Ishikawa (cell line): ENCODE measurements around the gene PLXDC2.

Experiments
- CEBPB ChIP-seq: IDR thresholded peaks from 2 replicates; pipeline ENCODE4 v1.6.1; 2012
- FOXM1 ChIP-seq: IDR thresholded peaks from 2 replicates; pipeline ENCODE4 v1.6.1; 2012; ENCODE audit warnings: low read depth, borderline replicate concordance
- MAX ChIP-seq: IDR thresholded peaks from 2 replicates; pipeline ENCODE4 v1.6.1; 2012
- RAD21 ChIP-seq: IDR thresholded peaks from 2 replicates; pipeline ENCODE4 v1.6.1; 2012; ENCODE audit warnings: low read depth
- REST ChIP-seq: IDR thresholded peaks from 2 replicates; pipeline ENCODE4 v1.6.1; 2012; ENCODE audit warnings: low read depth, mild to moderate bottlenecking
- TCF12 ChIP-seq: IDR thresholded peaks from 2 replicates; pipeline ENCODE4 v1.6.1; 2012; ENCODE audit warnings: low read depth
- YY1 ChIP-seq: IDR thresholded peaks from 2 replicates; pipeline ENCODE4 v1.6.1; 2012; ENCODE audit warnings: low read depth

- TF ChIP-seq RAD21 (no peak), REST (no peak), CEBPB (no peak), MAX (no peak), YY1 (no peak), TCF12 (no peak), FOXM1 (no peak)
Measured at GRCh38 chr10:20303453-20304152, 487.4 kb downstream of the PLXDC2 start.
